Stomach (tissue), 4 donors: ENCODE data around the gene ADAM15.

Experiments used
- CTCF ChIP-seq, 7 experiments: fragments of 450-650 bp in 4 of 7; fragments of 200-600 bp in 3 of 7; sonication (generic) in 3 of 7; IDR thresholded peaks; one replicate each; pipeline ENCODE4 v1.5.1; 2016 to 2019; ENCODE audit warnings: antibody characterized with exemption in 7 of 7, control low read depth in 2 of 7, mild to moderate bottlenecking in 1 of 7
- POLR2A ChIP-seq, 4 donors: fragments of 450-650 bp; IDR thresholded peaks; one replicate each; pipeline ENCODE4 v1.6.1; 2016; ENCODE audit warnings: antibody characterized with exemption in 4 of 4, control low read depth in 2 of 4, mild to moderate bottlenecking in 1 of 4, moderate library complexity in 1 of 4

- TF ChIP-seq POLR2A (IDR thresholded peaks at IDR 0.05): no peak
- no peak for TF ChIP-seq CTCF (IDR thresholded peaks at IDR 0.05)
Measured at GRCh38 chr1:155030243-155030795, 20.8 kb upstream of the ADAM15 start.
